Measurements from ENCODE around the gene CNTNAP2.

CNTNAP2 gene

GRCh38 chr7:146417176-146417575, 300.6 kb downstream of the CNTNAP2 start:
- TF ChIP-seq, protein P1, sequence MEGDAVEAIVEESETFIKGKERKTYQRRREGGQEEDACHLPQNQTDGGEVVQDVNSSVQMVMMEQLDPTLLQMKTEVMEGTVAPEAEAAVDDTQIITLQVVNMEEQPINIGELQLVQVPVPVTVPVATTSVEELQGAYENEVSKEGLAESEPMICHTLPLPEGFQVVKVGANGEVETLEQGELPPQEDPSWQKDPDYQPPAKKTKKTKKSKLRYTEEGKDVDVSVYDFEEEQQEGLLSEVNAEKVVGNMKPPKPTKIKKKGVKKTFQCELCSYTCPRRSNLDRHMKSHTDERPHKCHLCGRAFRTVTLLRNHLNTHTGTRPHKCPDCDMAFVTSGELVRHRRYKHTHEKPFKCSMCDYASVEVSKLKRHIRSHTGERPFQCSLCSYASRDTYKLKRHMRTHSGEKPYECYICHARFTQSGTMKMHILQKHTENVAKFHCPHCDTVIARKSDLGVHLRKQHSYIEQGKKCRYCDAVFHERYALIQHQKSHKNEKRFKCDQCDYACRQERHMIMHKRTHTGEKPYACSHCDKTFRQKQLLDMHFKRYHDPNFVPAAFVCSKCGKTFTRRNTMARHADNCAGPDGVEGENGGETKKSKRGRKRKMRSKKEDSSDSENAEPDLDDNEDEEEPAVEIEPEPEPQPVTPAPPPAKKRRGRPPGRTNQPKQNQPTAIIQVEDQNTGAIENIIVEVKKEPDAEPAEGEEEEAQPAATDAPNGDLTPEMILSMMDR (conservative IDR thresholded peaks at IDR 0.05; ENCODE audit: low read depth, low read length): no peak
- no peak for DNase-seq (ENCODE audit: low read depth)
- H3K4me3 ChIP-seq (ENCODE audit: low read depth, low read length): no peak overlapping the region

- TF ChIP-seq, protein P1 (conservative IDR thresholded peaks at IDR 0.05; ENCODE audit: low read depth, low read length): no peak
- no peak for DNase-seq (ENCODE audit: low read depth)
- no peak overlapping the region for H3K4me3 ChIP-seq (ENCODE audit: low read depth, low read length)
These were observed 306.8 kb downstream of the CNTNAP2 start for GRCh38 chr7:146423446-146423845.

- TF ChIP-seq, protein P1 (conservative IDR thresholded peaks at IDR 0.05; ENCODE audit: low read depth, low read length): no peak
These were observed 307.5 kb downstream of the CNTNAP2 start for GRCh38 chr7:146424084-146424483.

GRCh38 chr7:146433501-146433900, 316.9 kb downstream of the CNTNAP2 start:
- TF ChIP-seq, protein P1 (conservative IDR thresholded peaks at IDR 0.05; ENCODE audit: low read depth, low read length): no peak
- H3K4me3 ChIP-seq (ENCODE audit: low read depth, low read length): no peak overlapping the region
- DNase-seq (ENCODE audit: low read depth): no peak

More at GRCh38 chr7:146424084-146424483, 307.5 kb downstream of the CNTNAP2 start:
- no peak overlapping the region for H3K4me3 ChIP-seq (ENCODE audit: low read depth, low read length)
- DNase-seq (ENCODE audit: low read depth): no peak

DNA sequence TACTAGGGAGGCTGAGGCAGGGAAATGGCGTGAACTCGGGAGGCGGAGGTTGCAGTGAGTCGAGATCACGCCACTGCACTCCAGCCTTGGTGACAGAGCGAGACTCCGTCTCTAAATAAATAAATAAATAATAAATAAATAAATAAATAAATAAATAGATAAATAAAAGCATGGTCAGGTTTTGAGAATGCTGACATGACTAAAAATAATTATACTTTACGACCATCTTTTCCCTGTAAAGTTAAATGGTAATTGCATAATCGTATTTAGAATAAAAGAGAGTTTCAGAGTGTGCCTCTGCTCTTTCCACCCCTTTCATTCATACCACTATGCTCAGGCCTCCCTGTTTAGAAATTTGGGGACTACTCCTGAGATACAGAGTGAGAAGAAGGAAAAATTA, 326.5 kb downstream of the CNTNAP2 start:
- DNase-seq (ENCODE audit: low read depth): no peak

DNA sequence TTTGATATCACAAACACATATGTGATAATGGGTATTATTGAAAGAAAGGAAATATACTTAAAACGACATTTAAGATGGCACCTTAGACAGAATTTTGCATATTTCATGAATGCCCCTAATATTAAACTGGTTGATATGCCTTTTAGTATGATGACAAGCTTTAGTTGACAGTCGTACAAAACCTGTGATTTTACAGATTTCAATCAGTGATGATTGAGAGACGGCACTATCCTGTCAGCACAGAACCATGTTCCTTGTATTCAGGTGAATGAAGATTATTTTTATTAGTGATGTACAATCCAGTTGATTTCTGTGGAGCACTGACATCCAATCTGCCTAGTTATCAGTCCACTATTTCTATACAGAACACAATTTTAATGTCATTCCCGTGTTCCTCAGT, 333.0 kb downstream of the CNTNAP2 start:
- TF ChIP-seq, protein P1 (conservative IDR thresholded peaks at IDR 0.05; ENCODE audit: low read depth, low read length): no peak
- no peak overlapping the region for H3K4me3 ChIP-seq (ENCODE audit: low read depth, low read length)
- no peak for DNase-seq (ENCODE audit: low read depth)

More for the DNA sequence above, 326.5 kb downstream of the CNTNAP2 start:
- no peak overlapping the region for H3K4me3 ChIP-seq (ENCODE audit: low read depth, low read length)
- TF ChIP-seq, protein P1 (conservative IDR thresholded peaks at IDR 0.05; ENCODE audit: low read depth, low read length): no peak

- TF ChIP-seq, protein P1 (conservative IDR thresholded peaks at IDR 0.05; ENCODE audit: low read depth, low read length): no peak
- peak; percentile 4 for DNase-seq (ENCODE audit: low read depth)
- no peak overlapping the region for H3K4me3 ChIP-seq (ENCODE audit: low read depth, low read length)
These were observed 338.6 kb downstream of the CNTNAP2 start for GRCh38 chr7:146455091-146455655.

Measured in choroid plexus epithelial cell (primary cell).